Skeletal muscle satellite cell (primary cell): Measurements from ENCODE around the gene SMIM23.

Experiments used
- H3K27me3 ChIP-seq: 2 replicates; pipeline ENCODE4 v1.7.0; 2013; ENCODE audit warnings: low read length; ENCODE audit not compliant: control insufficient read depth, insufficient read depth
- H3K36me3 ChIP-seq: 2 replicates; pipeline ENCODE4 v1.7.0; 2013; ENCODE audit warnings: mild to moderate bottlenecking, control low read depth, low read length; ENCODE audit not compliant: insufficient read depth
- H3K4me1 ChIP-seq: 2 replicates; pipeline ENCODE4 v1.7.0; 2013; ENCODE audit warnings: low read length; ENCODE audit not compliant: control insufficient read depth, insufficient read depth
- H3K4me2 ChIP-seq: 2 replicates; pipeline ENCODE4 v1.7.0; 2013; ENCODE audit warnings: mild to moderate bottlenecking, low read length
- H3K4me3 ChIP-seq: 2 replicates; pipeline ENCODE4 v1.7.0; 2013; ENCODE audit warnings: low read length
- H3K9ac ChIP-seq: 2 replicates; pipeline ENCODE4 v1.7.0; 2013; ENCODE audit warnings: mild to moderate bottlenecking, low read depth, low read length, moderate library complexity
- H3K9me3 ChIP-seq: replicated peaks from 2 replicates; pipeline ENCODE4 v1.7.0; 2013; ENCODE audit warnings: mild to moderate bottlenecking, control low read depth, low read length

Gene SMIM23

DNA sequence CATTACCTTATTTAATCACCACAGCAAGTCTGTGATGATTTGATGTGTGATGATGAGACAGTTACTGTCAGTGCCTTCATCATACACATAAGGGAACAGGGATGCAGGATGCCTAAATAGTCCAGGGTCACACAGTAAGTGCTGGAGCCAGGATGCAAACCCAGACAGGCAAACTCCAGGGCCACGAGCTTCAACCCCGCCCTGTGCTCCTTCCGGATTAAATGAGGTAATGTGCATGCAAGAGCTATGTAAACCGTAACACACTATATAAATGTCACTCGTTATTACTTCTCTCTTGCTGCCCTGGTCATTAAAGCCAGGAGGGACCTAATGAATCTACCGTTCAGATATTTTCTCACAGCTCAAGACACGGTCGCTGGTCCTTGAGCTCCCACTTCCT, 12.8 kb downstream of the SMIM23 start:
- H3K9me3 ChIP-seq, result no peaks in the 10 kb centered on the region
- H3K4me1 ChIP-seq, result no peaks in the 10 kb centered on the region
- H3K36me3 ChIP-seq, result no peaks in the 10 kb centered on the region
- no peak overlapping the region for H3K9ac ChIP-seq
- H3K4me2 ChIP-seq, result no peak overlapping the region
- H3K27me3 ChIP-seq, result peaks cover 21% of the 10 kb centered on the region
- no peak overlapping the region for H3K4me3 ChIP-seq

DNA sequence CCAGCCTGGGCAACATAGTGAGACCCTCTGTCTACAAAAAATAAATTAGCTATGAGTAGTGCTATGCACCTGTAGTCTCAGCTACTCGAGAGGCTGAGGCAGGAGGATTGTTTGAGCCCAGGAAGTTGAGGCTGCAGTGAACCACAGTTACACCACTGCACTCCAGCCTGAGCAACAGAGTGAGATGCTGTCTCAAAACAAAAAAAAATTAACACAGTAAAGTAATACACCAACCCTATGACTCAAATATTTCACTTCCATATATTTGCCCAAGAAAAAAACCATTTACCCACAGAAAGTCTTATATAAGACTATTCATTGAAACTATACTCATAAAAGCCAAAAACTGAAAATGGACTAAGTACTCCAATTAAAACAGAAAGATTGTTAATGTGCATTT, 16.2 kb downstream of the SMIM23 start:
- Histone ChIP-seq H3K4me1 (no peaks in the 10 kb centered on the region), H3K4me3 (no peak overlapping the region), H3K9me3 (no peaks in the 10 kb centered on the region), H3K36me3 (no peaks in the 10 kb centered on the region), H3K4me2 (no peak overlapping the region), H3K27me3 (peaks cover 38% of the 10 kb centered on the region), H3K9ac (no peak overlapping the region)

DNA sequence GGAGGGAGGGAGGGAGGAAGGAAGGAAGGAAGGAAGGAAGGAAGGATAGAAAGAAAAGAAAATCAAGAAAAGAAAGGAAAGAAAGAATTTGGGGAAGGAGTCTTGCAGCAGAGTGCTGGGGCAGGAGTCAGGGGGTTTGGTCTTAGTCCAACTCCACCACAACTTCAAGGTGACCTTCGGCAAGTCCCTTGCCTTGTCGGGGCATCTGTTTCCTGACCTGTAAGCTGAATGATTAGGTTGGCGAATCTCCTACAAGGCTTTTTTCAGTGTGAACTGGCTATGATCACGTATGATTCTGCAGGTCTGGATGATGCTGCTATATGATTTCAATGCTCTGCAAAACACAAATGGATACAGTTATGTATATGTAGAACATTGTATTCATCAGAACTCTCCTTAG, 20.1 kb downstream of the SMIM23 start:
- Histone ChIP-seq H3K4me2 (no peak overlapping the region), H3K4me3 (no peak overlapping the region), H3K4me1 (no peaks in the 10 kb centered on the region), H3K36me3 (no peaks in the 10 kb centered on the region), H3K27me3 (peaks cover 51% of the 10 kb centered on the region), H3K9ac (no peak overlapping the region), H3K9me3 (no peaks in the 10 kb centered on the region)

DNA sequence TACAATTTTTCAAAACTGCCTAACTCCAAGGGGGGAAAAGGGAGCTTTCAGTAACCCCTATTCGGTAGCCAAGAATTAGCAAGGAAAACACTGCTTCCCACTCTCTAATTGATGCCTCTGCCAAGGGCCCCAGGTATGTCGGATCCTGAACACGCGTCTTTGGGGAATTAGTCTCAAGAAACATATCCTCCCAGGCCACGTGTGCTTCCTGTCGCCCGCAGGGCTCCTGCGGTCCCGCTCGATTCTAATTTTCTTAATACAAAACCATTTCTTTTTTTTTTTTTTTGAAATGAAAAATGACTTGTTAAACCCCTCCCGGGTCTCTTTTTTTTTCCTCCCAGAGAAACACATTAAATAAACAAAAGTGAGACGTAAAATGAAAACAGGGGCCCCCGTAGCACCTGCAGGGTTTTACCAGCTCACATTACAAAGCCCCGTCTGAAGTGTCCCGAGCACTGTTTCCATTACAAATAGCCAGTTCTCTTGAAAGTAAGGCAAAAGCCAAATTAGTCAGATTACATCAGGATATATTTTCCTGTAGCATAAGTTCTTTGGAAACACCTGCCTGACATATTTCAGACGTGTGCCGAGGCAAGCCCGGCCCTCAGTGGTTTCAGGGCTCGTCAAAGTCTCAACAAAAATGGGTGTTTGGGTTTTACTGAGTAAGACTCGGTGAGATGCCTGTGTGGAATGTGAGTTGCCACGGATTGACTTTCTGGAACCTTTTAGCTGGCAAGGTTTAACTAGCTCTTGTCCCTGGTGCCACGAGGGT, 21.5 kb downstream of the SMIM23 start:
- Histone ChIP-seq H3K9me3 (no peaks in the 10 kb centered on the region), H3K4me1 (no peaks in the 10 kb centered on the region), H3K27me3 (peaks cover 54% of the 10 kb centered on the region), H3K4me3 (no peak overlapping the region), H3K36me3 (no peaks in the 10 kb centered on the region), H3K9ac (no peak overlapping the region), H3K4me2 (no peak overlapping the region)

DNA sequence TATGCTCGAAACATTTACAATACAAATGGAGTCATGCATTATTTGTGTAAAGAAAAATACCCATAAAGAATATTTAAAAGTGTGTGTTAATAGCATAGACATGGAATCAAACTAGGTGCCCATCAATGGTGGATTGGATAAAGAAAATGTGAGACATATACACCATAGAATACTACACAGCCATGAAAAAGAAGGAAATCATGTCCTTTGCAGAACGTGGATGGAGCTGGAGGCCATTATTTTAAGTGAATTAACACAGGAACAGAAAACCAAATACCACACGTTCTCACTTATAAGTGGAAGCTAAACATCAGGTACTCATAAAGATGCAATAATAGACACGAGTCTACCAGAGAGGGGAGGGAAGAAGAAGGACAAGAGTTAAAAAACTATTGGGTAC, 22.8 kb downstream of the SMIM23 start:
- no peak overlapping the region for H3K9ac ChIP-seq
- no peaks in the 10 kb centered on the region for H3K9me3 ChIP-seq
- no peaks in the 10 kb centered on the region for H3K36me3 ChIP-seq
- no peak overlapping the region for H3K4me2 ChIP-seq
- H3K4me3 ChIP-seq, result no peak overlapping the region
- H3K27me3 ChIP-seq, result peaks cover 49% of the 10 kb centered on the region
- no peaks in the 10 kb centered on the region for H3K4me1 ChIP-seq

DNA sequence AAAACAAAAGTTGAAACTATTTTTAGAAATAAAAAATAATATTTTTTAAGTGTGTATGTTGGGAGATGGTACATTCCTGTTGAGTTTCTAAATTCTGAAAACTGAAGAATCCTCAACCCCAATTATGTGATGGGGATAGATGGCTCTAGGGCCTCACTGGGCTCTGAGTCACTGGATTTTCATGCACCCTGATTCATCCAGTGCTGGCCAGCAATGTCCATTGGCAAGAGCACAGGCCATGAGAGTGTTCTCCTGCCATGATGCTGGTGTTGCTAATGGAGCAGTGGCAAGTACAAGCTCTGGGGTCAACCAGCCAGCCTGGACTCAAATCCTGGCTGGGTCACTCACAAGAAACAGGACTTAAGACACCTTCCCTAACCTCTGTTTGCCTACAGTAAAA, 23.3 kb downstream of the SMIM23 start:
- no peak overlapping the region for H3K9ac ChIP-seq
- no peaks in the 10 kb centered on the region for H3K4me1 ChIP-seq
- H3K27me3 ChIP-seq, result peaks cover 48% of the 10 kb centered on the region
- no peaks in the 10 kb centered on the region for H3K36me3 ChIP-seq
- H3K4me2 ChIP-seq, result no peak overlapping the region
- no peak overlapping the region for H3K4me3 ChIP-seq
- H3K9me3 ChIP-seq, result no peaks in the 10 kb centered on the region

DNA sequence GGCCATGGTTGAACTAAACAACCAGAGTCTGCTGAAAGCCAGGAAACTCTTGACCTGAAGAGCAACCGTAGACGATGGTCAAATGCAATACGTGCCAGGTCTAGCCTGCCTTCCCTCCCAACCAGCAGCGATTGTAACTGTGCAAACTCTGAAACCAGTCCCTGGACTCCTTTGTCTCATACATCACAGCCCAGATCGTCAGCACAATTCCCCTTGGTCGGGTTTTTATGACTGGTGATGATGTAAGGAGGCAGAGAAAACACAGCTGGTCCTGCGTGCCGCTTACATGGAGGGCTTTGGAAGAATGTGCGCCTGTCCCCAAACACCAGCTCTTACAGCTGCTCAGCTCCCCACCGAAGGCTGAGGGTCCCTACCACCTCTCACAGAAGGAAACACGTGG, 24.6 kb downstream of the SMIM23 start:
- H3K27me3 ChIP-seq, result peaks cover 45% of the 10 kb centered on the region

DNA sequence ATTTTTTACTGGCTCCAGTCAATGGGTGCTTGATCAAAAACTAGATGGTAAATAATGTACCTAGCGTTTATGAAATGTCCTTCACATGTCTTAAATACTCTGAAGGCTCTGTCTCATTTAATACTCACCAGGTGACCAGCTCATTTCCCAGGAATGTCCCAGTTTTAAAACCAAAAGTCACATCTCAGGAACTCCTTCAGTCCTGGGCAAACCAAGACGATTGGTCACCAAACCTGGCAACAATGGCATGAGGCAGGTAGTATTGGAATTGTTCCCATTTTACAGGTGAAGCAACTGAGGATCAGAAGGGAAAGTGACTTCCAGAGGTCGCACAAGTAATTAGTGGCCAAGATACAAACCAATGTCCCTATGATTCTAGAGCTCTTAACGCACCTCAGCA, 27.7 kb downstream of the SMIM23 start:
- H3K4me3 ChIP-seq, result no peak overlapping the region
- H3K4me2 ChIP-seq, result no peak overlapping the region
- peaks cover 27% of the 10 kb centered on the region for H3K27me3 ChIP-seq
- H3K9me3 ChIP-seq, result no peaks in the 10 kb centered on the region
- no peaks in the 10 kb centered on the region for H3K36me3 ChIP-seq
- H3K4me1 ChIP-seq, result no peaks in the 10 kb centered on the region
- H3K9ac ChIP-seq, result no peak overlapping the region

More for the DNA sequence above, 24.6 kb downstream of the SMIM23 start:
- Histone ChIP-seq H3K9ac (no peak overlapping the region), H3K9me3 (no peaks in the 10 kb centered on the region), H3K36me3 (no peaks in the 10 kb centered on the region), H3K4me2 (no peak overlapping the region), H3K4me3 (no peak overlapping the region), H3K4me1 (no peaks in the 10 kb centered on the region)

DNA sequence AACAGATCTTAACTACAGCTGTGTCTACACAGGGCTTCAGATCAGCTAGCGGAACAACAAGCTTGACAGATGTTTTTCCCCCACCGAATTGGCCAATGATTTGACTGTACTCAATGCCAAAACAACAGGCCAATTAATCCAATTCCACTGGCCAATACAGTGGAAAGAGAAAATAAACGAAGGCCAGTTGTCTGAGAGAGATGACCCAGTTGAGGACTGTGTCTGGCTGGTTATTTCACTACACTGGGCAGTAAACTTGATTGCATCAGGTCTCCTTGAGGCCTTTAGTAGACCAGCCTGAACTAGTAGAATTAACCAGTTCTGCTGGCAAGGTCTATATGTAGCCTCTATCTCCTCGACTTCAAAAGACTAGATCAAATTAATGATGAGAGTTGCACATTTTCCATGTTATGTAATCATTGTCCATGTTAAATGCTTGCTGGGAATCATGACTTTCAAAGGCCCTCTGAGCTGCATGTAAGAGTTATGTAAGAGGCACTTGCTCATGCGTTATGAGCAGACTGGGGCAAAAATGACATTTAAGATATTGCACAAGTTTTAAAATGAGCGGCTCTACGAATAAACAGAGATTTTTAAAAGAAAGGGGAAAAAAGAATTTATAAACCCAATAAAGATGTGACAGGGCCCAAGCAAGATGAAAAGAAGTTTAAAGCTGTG, 28.3 kb downstream of the SMIM23 start:
- no peak overlapping the region for H3K4me2 ChIP-seq
- no peak overlapping the region for H3K9ac ChIP-seq
- H3K9me3 ChIP-seq, result no peaks in the 10 kb centered on the region
- no peaks in the 10 kb centered on the region for H3K4me1 ChIP-seq
- H3K27me3 ChIP-seq, result peaks cover 26% of the 10 kb centered on the region
- no peak overlapping the region for H3K4me3 ChIP-seq
- no peaks in the 10 kb centered on the region for H3K36me3 ChIP-seq

DNA sequence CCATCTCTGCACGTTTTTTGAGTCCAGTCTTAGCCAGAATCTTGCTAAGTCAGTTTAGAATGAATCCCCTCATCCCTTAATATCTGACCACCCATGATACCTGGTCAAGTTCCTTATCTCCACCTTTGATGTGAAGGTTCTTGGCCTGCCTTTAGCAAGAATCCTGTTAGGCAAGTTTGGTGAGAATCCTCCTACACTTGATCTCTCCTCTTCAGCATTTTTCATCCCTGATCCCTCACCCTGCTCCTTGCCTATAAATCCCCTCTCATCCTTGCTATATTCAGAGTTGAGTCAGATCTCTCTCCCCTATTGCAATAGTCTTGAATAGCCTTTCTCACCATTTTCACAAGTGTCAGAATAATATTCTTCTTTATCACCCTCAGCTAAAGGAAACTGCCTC, 31.0 kb downstream of the SMIM23 start:
- Histone ChIP-seq H3K9ac (no peak overlapping the region), H3K4me1 (no peaks in the 10 kb centered on the region), H3K4me2 (no peak overlapping the region), H3K27me3 (peaks cover 11% of the 10 kb centered on the region), H3K4me3 (no peak overlapping the region), H3K9me3 (no peaks in the 10 kb centered on the region), H3K36me3 (no peaks in the 10 kb centered on the region)

DNA sequence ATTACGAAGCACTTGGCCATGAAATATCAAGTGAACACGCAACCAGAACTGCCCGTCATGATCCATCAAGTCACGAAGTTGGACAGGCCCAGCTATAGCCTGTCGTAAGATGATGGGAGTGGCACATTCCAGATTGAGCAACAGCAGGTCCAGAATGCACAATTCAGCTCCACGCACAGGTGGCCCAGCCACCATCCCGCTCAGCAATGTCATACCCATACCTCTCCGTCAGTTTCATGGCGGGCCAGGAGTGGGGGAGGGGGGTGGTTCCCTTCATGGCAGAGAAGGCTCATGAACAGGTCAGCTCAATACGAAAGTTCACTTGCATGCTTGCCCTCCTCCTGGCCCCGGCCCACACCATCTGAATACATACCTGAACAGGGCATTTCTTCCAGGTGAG, 34.9 kb downstream of the SMIM23 start:
- Histone ChIP-seq H3K4me2 (no peak overlapping the region), H3K36me3 (no peaks in the 10 kb centered on the region), H3K9ac (no peak overlapping the region), H3K4me1 (no peaks in the 10 kb centered on the region), H3K4me3 (no peak overlapping the region), H3K9me3 (no peaks in the 10 kb centered on the region), H3K27me3 (peaks cover 8% of the 10 kb centered on the region)

DNA sequence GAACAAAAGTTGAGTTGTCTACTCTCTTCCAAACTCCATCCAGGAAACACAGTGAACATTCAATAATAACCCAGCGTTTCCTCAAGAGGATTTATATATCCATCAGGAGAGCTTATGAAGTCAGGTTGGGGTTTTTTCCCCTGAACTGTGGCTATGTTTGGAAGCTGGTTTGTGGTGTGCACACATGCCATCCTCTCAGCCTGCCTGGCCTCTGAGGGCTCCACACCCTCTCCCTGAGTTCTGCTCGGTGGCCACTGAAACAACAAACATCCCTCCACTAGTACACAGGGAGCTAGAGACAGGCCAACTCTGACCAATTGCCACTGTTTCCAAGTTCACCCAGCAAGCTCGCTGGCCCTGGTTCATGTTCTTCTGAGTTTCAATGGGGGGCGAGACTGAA, 35.7 kb downstream of the SMIM23 start:
- H3K4me1 ChIP-seq, result no peaks in the 10 kb centered on the region
- no peak overlapping the region for H3K9ac ChIP-seq
- no peak overlapping the region for H3K4me3 ChIP-seq
- no peak overlapping the region for H3K4me2 ChIP-seq
- H3K36me3 ChIP-seq, result no peaks in the 10 kb centered on the region
- H3K27me3 ChIP-seq, result peaks cover 7% of the 10 kb centered on the region
- no peaks in the 10 kb centered on the region for H3K9me3 ChIP-seq
